K562 (cell line): ENCODE data around the gene LRP1. TPM values are rescaled to one million over a fixed set of nuclear protein-coding genes. Genes with fewer than 3 reads are reported as not detected.

Experiments used
- ATAC-seq: fragments of 200-7000 bp; cut with Tn5 transposase; 3 replicates; pipeline ENCODE4 v1.9.1; 2020; ENCODE audit warnings: moderate library complexity
- BruUV-seq: library from RNA; stranded (reverse); fragments of 400-500 nt; replicated peaks from 2 replicates; lab custom pipeline; 2021; lab: Mats Ljungman, UMichigan
- CTCF ChIA-PET: fragments of 300-600 bp; formaldehyde crosslinking; extraction: SDS; loops from one replicate; lab custom pipeline; 2021; ENCODE audit warnings: low intra/inter-chr PET ratio; lab: Yijun Ruan, JAX
- POLR2A ChIA-PET: fragments of 300-600, 350-650 bp; sonication (Branson Sonifier 250); formaldehyde crosslinking; extraction: SDS; loops from one replicate; lab custom pipeline; 2021; ENCODE audit warnings: antibody characterized with exemption, inconsistent platforms; lab: Yijun Ruan, JAX
- DNase-seq, 4 experiments: peaks; one replicate each; pipeline versions ENCODE4 v3.0.0 to v3.0.0-alpha.2; 2011 to 2018; ENCODE audit warnings: low spot score in 3 of 4, mixed read lengths in 3 of 4; ENCODE audit errors: extremely low read depth in 1 of 4
- FAIRE-seq: peaks from 2 replicates; lab custom pipeline; 2011; peaks lifted over from hg19 to GRCh38; lab: Jason Lieb, UNC
- H2AFZ ChIP-seq: 2 replicates; pipeline ENCODE4 v1.6.0; 2011; ENCODE audit warnings: low read depth, low read length, control low read depth, inconsistent platforms
- H3K27ac ChIP-seq: fragments of 200-600 bp; 3 replicates; pipeline ENCODE4 v1.8.0; 2011; ENCODE audit warnings: low read depth, mild to moderate bottlenecking, control low read depth, inconsistent platforms, low read length, moderate library complexity, mixed read lengths; ENCODE audit errors: extremely low read depth
- H3K27me3 ChIP-seq, 2 experiments: fragments of 300-600 bp in 1 of 2; 2 replicates in 1 of 2; 3 replicates in 1 of 2; pipeline versions ENCODE4 v1.6.0 to v1.8.0; 2011; ENCODE audit warnings: inconsistent platforms in 2 of 2, low read length in 2 of 2, mild to moderate bottlenecking in 1 of 2, mixed read lengths in 1 of 2, moderate library complexity in 1 of 2; ENCODE audit not compliant: control insufficient read depth in 2 of 2, insufficient read depth in 2 of 2
- H3K36me3 ChIP-seq: fragments of 300-600 bp; 3 replicates; pipeline ENCODE4 v1.8.0; 2011; ENCODE audit warnings: mild to moderate bottlenecking, low read length, inconsistent platforms; ENCODE audit not compliant: control insufficient read depth, insufficient read depth
- H3K4me1 ChIP-seq, 2 experiments: fragments of 200-600 bp in 1 of 2; replicated peaks in 1 of 2; 2 replicates in 1 of 2; 3 replicates in 1 of 2; pipeline versions ENCODE4 v1.5.1 to v1.8.0; 2011; ENCODE audit warnings: inconsistent platforms in 2 of 2, low read length in 2 of 2, mild to moderate bottlenecking in 1 of 2, mixed read lengths in 1 of 2, moderate library complexity in 1 of 2; ENCODE audit not compliant: control insufficient read depth in 2 of 2, insufficient read depth in 2 of 2
- H3K4me2 ChIP-seq: 2 replicates; pipeline ENCODE4 v1.6.1; 2011; ENCODE audit warnings: low read length, control low read depth, inconsistent platforms, mixed read lengths; ENCODE audit not compliant: insufficient read depth
- H3K4me3 ChIP-seq: fragments of 200-600 bp; sonication (generic), shearing (Covaris generic); 2 replicates; pipeline ENCODE4 v1.5.1; 2016; ENCODE audit warnings: control low read depth, inconsistent platforms
- H3K79me2 ChIP-seq: fragments of 200-600 bp; 3 replicates; pipeline ENCODE4 v1.8.0; 2011; ENCODE audit warnings: low read length, inconsistent platforms; ENCODE audit not compliant: control insufficient read depth, insufficient read depth
- H3K9ac ChIP-seq, 2 experiments: 2 replicates each; pipeline versions ENCODE4 v1.6.0 to v1.6.1; 2011; ENCODE audit warnings: low read depth in 2 of 2, low read length in 2 of 2, control low read depth in 1 of 2, inconsistent platforms in 1 of 2, mild to moderate bottlenecking in 1 of 2, mixed read lengths in 1 of 2; ENCODE audit not compliant: insufficient read depth in 1 of 2
- H3K9me1 ChIP-seq: one replicate; pipeline ENCODE4 v1.6.0; 2011; ENCODE audit warnings: inconsistent platforms, mild to moderate bottlenecking, low read length, moderate library complexity; ENCODE audit not compliant: control insufficient read depth, insufficient read depth
- H3K9me3 ChIP-seq: replicated peaks from 2 replicates; pipeline ENCODE4 v1.5.1; 2011; ENCODE audit warnings: low read depth, low read length, inconsistent platforms; ENCODE audit not compliant: control insufficient read depth, insufficient read depth
- H4K20me1 ChIP-seq: replicated peaks from 2 replicates; pipeline ENCODE4 v1.6.1; 2011; ENCODE audit warnings: low read length, inconsistent platforms, mixed read lengths; ENCODE audit not compliant: control insufficient read depth, insufficient read depth
- BCOR ChIP-seq: fragments of 450-650 bp; IDR thresholded peaks from 2 replicates; pipeline ENCODE4 v1.6.1; 2016
- CBX1 ChIP-seq: sonication (generic); IDR thresholded peaks from 2 replicates; pipeline ENCODE4 v1.6.1; 2016; ENCODE audit warnings: antibody characterized with exemption, low read depth, mild to moderate bottlenecking
- CHD4 ChIP-seq: fragments of 200-600 bp; sonication (generic); IDR thresholded peaks from 3 replicates; pipeline ENCODE4 v1.6.1; 2012; ENCODE audit warnings: low read depth, mild to moderate bottlenecking, mixed read lengths, low read length, inconsistent platforms; ENCODE audit not compliant: insufficient read depth, insufficient replicate concordance, poor library complexity, severe bottlenecking
- CSDE1 ChIP-seq, 2 experiments: fragments of 450-650 bp; IDR thresholded peaks; 2 replicates each; pipeline ENCODE4 v1.6.1; 2016; ENCODE audit warnings: mild to moderate bottlenecking in 1 of 2
- E2F6 ChIP-seq, 2 experiments: IDR thresholded peaks; 2 replicates each; pipeline ENCODE4 v1.6.1; 2011; ENCODE audit warnings: borderline replicate concordance in 1 of 2, control low read depth in 1 of 2, low read depth in 1 of 2, low read length in 1 of 2, mild to moderate bottlenecking in 1 of 2, mixed read lengths in 1 of 2, moderate library complexity in 1 of 2; ENCODE audit not compliant: insufficient read depth in 1 of 2, insufficient read length in 1 of 2, poor library complexity in 1 of 2, severe bottlenecking in 1 of 2; ENCODE audit errors: extremely low read depth in 1 of 2
- ELF4 ChIP-seq: fragments of 450-650 bp; formaldehyde crosslinking; IDR thresholded peaks from 2 replicates; pipeline ENCODE4 v1.4.0; 2022; ENCODE audit warnings: missing genetic modification characterization
- EP300 ChIP-seq: IDR thresholded peaks from 2 replicates; pipeline ENCODE4 v1.6.1; 2012; ENCODE audit warnings: low read length, improper control_type of control experiment
- FOXA1 ChIP-seq: fragments of 450-650 bp; IDR thresholded peaks from 2 replicates; pipeline ENCODE4 v1.6.1; 2016; ENCODE audit warnings: mild to moderate bottlenecking, borderline replicate concordance
- FOXP1 ChIP-seq: sonication (generic); formaldehyde crosslinking; IDR thresholded peaks from 2 replicates; pipeline ENCODE4 v1.8.0; 2022; ENCODE audit warnings: mild to moderate bottlenecking, missing genetic modification reagents
- HDAC2 ChIP-seq: fragments of 450-650 bp; IDR thresholded peaks from 2 replicates; pipeline ENCODE4 v1.6.1; 2016; ENCODE audit warnings: mild to moderate bottlenecking
- MBD2 ChIP-seq: sonication (generic); IDR thresholded peaks from 2 replicates; pipeline ENCODE4 v1.6.1; 2016; ENCODE audit warnings: low read depth, borderline replicate concordance
- PCBP2 ChIP-seq: fragments of 200-400 bp; formaldehyde crosslinking; IDR thresholded peaks from 2 replicates; pipeline ENCODE4 v1.6.1; 2018; ENCODE audit warnings: low read length, low read depth, mild to moderate bottlenecking, moderate library complexity; ENCODE audit not compliant: poor library complexity, severe bottlenecking
- POLR2G ChIP-seq: fragments of 200-400 bp; formaldehyde crosslinking; IDR thresholded peaks from 2 replicates; pipeline ENCODE4 v1.6.1; 2017; ENCODE audit warnings: low read depth, mild to moderate bottlenecking, antibody characterized with exemption, low read length, moderate library complexity
- RCOR1 ChIP-seq, 2 experiments: IDR thresholded peaks; 2 replicates each; pipeline ENCODE4 v1.6.1; 2012; ENCODE audit warnings: low read depth in 2 of 2, low read length in 2 of 2, borderline replicate concordance in 1 of 2, improper control_type of control experiment in 1 of 2
- SIN3B ChIP-seq: fragments of 450-650 bp; IDR thresholded peaks from 2 replicates; pipeline ENCODE4 v1.6.1; 2017; ENCODE audit warnings: low read depth, mild to moderate bottlenecking, moderate library complexity
- SMARCA4 ChIP-seq: fragments of 450-650 bp; IDR thresholded peaks from 2 replicates; pipeline ENCODE4 v1.6.1; 2016
- SMARCA5 ChIP-seq: fragments of 450-650 bp; IDR thresholded peaks from 2 replicates; pipeline ENCODE4 v1.6.1; 2016
- SPI1 ChIP-seq: IDR thresholded peaks from 2 replicates; pipeline ENCODE4 v1.6.1; 2011; ENCODE audit warnings: low read depth, low read length, control low read depth, borderline replicate concordance
- SRF ChIP-seq, 2 experiments: fragments of 250-450, 450-650 bp in 1 of 2; sonication (Bioruptor Pico) in 1 of 2; sonication (generic) in 1 of 2; formaldehyde crosslinking; IDR thresholded peaks; 2 replicates each; pipeline versions ENCODE4 v1.5.0 to v1.5.1; 2020 to 2022; ENCODE audit warnings: mild to moderate bottlenecking in 1 of 2, missing genetic modification reagents in 1 of 2
- TCF7 ChIP-seq: sonication (generic); IDR thresholded peaks from 2 replicates; pipeline ENCODE4 v1.6.1; 2016; ENCODE audit warnings: antibody characterized with exemption, borderline replicate concordance
- THAP7 ChIP-seq: fragments of 250-450 bp; sonication (Bioruptor Pico); IDR thresholded peaks from 2 replicates; pipeline ENCODE4 v1.5.0; 2021
- U2AF2 ChIP-seq: fragments of 200-400 bp; formaldehyde crosslinking; optimal IDR thresholded peaks from 2 replicates; pipeline ENCODE3; 2017; ENCODE audit warnings: low read depth, mild to moderate bottlenecking, low read length
- ZC3H11A ChIP-seq: IDR thresholded peaks from 2 replicates; pipeline ENCODE4 v1.6.1; 2012; ENCODE audit warnings: low read depth, low read length, improper control_type of control experiment
- ZFPM2 ChIP-seq: fragments of 250-450 bp; sonication (Bioruptor Pico); IDR thresholded peaks from 2 replicates; pipeline ENCODE4 v1.5.1; 2022; ENCODE audit warnings: mild to moderate bottlenecking
- ZNF263 ChIP-seq: sonication (generic); formaldehyde crosslinking; IDR thresholded peaks from 2 replicates; pipeline ENCODE4 v1.8.0; 2022; ENCODE audit warnings: mild to moderate bottlenecking, missing genetic modification reagents, borderline replicate concordance
- WGBS: fragments of 100-300 bp; shearing (Covaris generic); methylation state at CpG from one replicate; pipeline ENCODE4 v1.1.6; 2016; ENCODE audit warnings: low coverage, mixed read lengths; ENCODE audit not compliant: insufficient coverage; ENCODE audit errors: missing lambda C conversion rate; 5-methylcytosine and 5-hydroxymethylcytosine counted together
- in situ Hi-C: fragments of 300-500 bp; cut with MboI; formaldehyde crosslinking; loops from 4 replicates; pipeline ENCODE4 v1.15.0; 2018; ENCODE audit warnings: inconsistent platforms, mixed read lengths
- intact Hi-C: fragments of 100-400 bp; cut with micrococcal nuclease; formaldehyde crosslinking; loops from 2 replicates; pipeline ENCODE4 v1.14.2; 2022
- polyA plus RNA-seq, 8 experiments: library from polyadenylated mRNA; depleted of rRNA in 4 of 8; stranded (reverse) in 5 of 8; unstranded in 3 of 8; fragments of >200 nt; fragmentation: Nextera tagmentation in 2 of 8; fragmentation: Illumina TruSeq in 1 of 8; extraction: Ambion mirVana in 2 of 8; extraction: Trizol in 1 of 8; gene quantifications; 2 replicates each; pipeline versions ENCODE4 v1.2.1 to v1.2.3, GENCODE V29; 2011 to 2014; ENCODE audit warnings: inconsistent platforms in 1 of 8, missing spikeins in 1 of 8
- total RNA-seq, 7 experiments: library from RNA; depleted of rRNA in 6 of 7; stranded (reverse); fragments of >200 nt in 6 of 7; fragmentation: Illumina TruSeq in 2 of 7; extraction: Trizol in 2 of 7; gene quantifications; 2 replicates each; pipeline versions ENCODE4 v1.2.1 to v1.2.3, GENCODE V29; 2011 to 2021; ENCODE audit warnings: low replicate concordance in 1 of 7

Gene LRP1
- total and polyA plus RNA-seq, 9 of the 15 experiments (the other 6 are each of a cell fraction or from before 2014, with no cell fraction given), result 0.04 to 0.64 (median 0.19) TPM; not detected in 2

DNA sequence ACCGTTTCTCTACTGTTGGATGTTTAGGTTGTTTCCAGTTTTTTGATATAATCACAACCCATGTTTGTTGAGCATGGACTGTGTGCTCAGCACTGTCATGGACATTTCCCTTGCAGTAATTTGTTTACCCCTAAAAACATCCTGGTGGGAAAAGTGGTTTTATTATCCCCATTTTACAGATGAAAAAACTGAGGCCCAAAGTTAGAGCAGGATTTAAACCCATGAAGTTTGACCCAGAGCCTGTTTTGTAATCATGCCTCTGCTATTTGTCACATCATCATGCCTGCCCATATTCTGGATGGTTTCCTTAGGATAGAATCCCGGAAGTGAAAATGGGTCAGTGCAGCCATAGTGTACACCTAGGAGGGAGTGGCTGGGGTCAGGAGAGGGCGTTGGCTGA lies 36.2 kb downstream of the LRP1 start:
- no peaks in the 10 kb centered on the region for H3K9me3 ChIP-seq
- H3K9ac ChIP-seq, result no peak overlapping the region
- H3K36me3 ChIP-seq, result no peaks in the 10 kb centered on the region
- ATAC-seq (no peak), FAIRE-seq (no peak), DNase-seq (no peak)
- no peak overlapping the region for H2AFZ ChIP-seq
- no peaks in the 10 kb centered on the region for H3K9me1 ChIP-seq
- no peak overlapping the region for H3K4me3 ChIP-seq
- peaks cover 7% of the 10 kb centered on the region; the same call in 1 of the 2 replicates for H4K20me1 ChIP-seq
- peaks cover 28 to 74% of the 10 kb centered on the region in 2 experiments; a peak in 4 of 5 replicates for H3K27me3 ChIP-seq
- H3K4me2 ChIP-seq, result no peak overlapping the region
- ChIA-PET POLR2A (interaction anchor here (0.7 kb wide), 1 partner anchor 126 kb away, joined by 4 read pairs; no protein-coding TSS in a partner anchor), CTCF (no interaction called here)
- in situ Hi-C loops, result no loop called here
- no peak overlapping the region for H3K27ac ChIP-seq
- no TSS peak for BruUV-seq
- WGBS, result 2% methylated on average over 3 of the region's 3 CpGs
- peaks cover 0 to 22% of the 10 kb centered on the region in 2 experiments; a peak in 2 of 5 replicates for H3K4me1 ChIP-seq
- no peaks in the 10 kb centered on the region for H3K79me2 ChIP-seq
- intact Hi-C loops, result no loop called here
- TF ChIP-seq FOXA1 (no peak), PCBP2 (no peak), SMARCA4 (no peak), FOXP1 (CRISPR knock-in tag) (no peak), SIN3B (no peak), CHD4 (peak; percentile 89), ELF4 (CRISPR knock-in tag) (no peak), ZNF263 (CRISPR knock-in tag) (no peak), ZC3H11A (no peak), SMARCA5 (peak; percentile 58; the same call in 1 of the 2 replicates), THAP7 (no peak), MBD2 (no peak), TCF7 (no peak), EP300 (no peak), E2F6 (IDR thresholded peaks at IDR 0.05; ENCODE audit: borderline replicate concordance in 1 of 2, extremely low read depth in 1 of 2, insufficient read depth in 1 of 2, insufficient read length in 1 of 2, low read depth in 1 of 2, low read length in 1 of 2, poor library complexity in 1 of 2, severe bottlenecking in 1 of 2) (no peak), SPI1 (no peak), POLR2G (no peak), CSDE1 (IDR thresholded peaks at IDR 0.05) (no peak), ZFPM2 (CRISPR knock-in tag) (no peak), HDAC2 (peak; percentile 54; the same call in 1 of the 2 replicates), BCOR (peak; percentile 93), RCOR1 (IDR thresholded peaks at IDR 0.05; ENCODE audit: borderline replicate concordance in 1 of 2, low read depth in 2 of 2, low read length in 2 of 2) (peak in 1 of 2 experiments; percentile 51; a peak in 1 of 4 replicates), CBX1 (no peak), U2AF2 (no peak), SRF (CRISPR knock-in tag; IDR thresholded peaks at IDR 0.05) (no peak)
